HTERT RPE-1 (cell line): ENCODE results near the gene HCRTR1.

Experiments used
- in situ Hi-C: fragments of 300-500 bp; cut with MboI; formaldehyde crosslinking; loops from 4 replicates; pipeline ENCODE4 v1.14.3; 2020; ENCODE audit warnings: low sequenced_read_pairs

HCRTR1 gene

DNA sequence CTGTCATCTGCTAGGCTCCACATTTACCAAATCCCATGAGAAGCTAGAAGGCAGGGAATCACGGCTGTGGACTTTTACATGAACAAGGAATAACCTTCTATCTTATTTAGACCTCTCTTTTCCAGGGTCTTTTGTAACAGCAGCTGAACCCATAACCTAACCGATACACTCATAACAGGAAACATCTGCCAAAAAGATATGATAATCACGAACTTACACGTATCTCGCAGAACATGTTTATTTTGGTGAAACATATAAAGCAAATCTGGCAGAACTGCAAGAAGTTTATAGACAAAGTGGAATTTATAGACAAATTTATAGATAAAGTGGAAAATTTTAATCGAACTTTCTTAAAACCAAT lies 20.8 kb upstream of the HCRTR1 start:
- in situ Hi-C loops: no loop called here

DNA sequence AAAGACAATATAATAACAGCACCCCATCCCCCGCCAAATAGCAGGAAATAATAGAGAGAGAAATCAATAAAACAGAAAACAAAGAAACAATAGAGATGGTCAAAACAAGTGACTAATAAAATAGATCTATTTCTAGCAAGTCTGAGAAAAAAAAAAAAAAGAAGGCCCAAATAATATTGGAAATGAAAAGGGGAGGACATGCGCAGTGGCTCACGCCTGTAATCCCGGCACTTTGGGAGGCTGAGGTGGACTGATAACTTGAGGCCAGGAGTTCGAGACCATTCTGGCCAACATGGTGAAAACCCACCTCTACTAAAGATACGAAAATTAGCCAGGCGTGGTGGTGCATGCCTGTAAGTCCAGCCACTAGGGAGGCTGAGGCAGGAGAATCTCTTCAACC lies 18.5 kb upstream of the HCRTR1 start:
- in situ Hi-C loops: no loop called here

DNA sequence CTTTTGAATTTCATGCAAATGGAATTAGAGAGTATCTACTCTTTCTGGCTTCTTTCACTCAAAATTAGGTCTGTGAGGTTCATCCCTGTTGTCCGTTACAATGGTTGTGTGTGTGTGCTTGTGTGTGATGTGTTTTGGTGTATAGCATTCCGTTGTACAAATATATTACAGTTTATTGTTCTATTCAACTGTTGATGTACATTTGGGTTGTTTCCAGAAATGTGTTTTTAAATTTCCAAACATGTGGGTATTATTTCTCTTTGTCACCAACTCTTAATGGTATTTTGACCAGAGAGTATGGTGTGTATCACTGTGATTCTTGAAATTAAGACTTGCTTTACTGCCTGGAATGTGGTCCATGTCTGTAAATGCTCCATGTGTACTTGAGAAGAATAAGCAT lies 16.8 kb upstream of the HCRTR1 start:
- in situ Hi-C loops: no loop called here

DNA sequence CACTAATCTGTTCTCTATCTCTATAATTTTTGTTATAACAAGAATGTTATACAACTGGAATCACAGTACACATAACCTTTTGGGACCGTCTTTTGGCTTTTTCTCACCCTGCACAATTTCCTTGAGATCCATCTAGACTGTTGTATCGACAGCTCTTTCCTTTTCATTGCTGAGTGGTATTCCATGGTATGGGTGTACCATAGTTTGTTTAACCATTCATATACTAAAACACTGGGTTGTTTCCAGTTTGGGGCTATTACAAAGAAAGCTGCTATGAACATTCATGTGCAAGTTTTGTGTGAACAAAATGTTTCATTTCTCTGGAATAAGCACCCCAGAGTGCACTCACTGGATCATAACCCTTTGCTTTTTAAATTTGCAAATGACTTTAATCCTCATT lies 15.4 kb upstream of the HCRTR1 start:
- in situ Hi-C loops: no loop called here

DNA sequence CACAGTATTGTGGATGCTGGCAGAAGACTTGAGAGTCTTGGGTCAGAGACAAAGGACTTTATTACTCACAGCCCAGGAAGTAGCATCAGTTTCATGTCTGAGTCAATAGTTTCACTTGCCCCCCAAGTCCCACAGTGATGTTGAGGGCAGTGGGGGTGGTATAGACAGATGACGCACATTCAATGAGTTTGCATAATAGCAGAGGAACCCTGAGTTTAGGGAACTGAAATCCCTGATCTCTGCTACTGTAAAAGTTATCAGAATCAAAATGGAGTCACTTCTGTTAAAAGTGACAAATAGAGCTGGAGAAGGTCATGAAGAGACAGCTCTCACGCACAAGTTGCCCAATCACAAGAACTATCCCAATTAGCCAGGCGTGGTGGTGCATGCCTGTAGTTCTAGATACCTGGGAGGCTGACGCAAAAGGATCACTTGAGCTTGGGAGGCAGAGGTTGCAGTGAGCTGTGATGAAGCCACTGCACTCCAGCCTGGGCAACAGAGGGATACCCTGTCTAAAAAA lies 11.5 kb upstream of the HCRTR1 start:
- in situ Hi-C loops: no loop called here

DNA sequence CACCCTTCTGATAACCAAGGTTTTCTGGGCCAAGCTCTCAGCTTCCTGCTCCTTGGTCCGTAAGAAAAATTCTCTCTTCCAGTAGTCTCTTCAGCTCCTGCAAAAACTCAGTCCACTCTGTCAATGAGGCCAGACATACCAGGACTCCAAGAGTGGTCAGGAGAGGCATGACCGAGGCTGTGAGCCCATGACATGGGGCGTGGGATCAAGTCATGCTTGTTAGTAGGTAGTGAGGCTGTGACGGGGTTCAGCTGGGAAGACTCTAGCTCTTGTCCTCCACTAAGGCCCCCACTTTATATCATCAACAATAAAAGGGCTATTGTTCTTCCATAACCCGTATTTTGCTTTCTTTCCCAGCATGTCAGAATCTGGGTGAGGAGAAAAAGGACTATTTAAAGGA lies 10.1 kb upstream of the HCRTR1 start:
- in situ Hi-C loops: no loop called here

DNA sequence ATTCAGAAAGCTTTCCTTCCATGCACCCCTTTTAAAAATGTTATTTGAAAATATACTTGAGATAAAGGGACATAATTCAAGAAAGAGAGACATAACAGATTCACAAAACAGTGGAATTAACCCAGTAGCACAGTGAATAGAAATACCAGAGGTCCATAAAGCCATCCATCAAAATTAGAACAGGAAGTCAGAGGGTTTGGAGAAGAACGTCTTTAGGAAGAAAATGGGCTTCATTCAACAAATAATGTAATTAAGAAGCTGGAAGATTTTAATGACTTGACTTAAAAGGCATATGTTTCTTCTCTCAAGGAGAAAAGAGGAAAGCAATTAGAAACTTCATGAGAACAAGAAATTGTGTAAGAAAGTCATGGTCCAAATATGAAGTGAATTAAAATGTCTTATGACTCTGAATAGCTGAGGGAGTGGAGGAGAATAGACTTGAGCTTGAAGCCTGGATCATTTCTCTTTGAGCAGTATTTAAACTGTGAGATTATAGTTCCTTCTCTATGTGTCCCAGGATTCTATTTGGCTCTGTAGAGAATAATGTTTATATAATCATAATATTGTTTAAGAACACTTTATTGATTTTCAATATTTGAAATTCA lies 7.9 kb upstream of the HCRTR1 start:
- in situ Hi-C loops: no loop called here

DNA sequence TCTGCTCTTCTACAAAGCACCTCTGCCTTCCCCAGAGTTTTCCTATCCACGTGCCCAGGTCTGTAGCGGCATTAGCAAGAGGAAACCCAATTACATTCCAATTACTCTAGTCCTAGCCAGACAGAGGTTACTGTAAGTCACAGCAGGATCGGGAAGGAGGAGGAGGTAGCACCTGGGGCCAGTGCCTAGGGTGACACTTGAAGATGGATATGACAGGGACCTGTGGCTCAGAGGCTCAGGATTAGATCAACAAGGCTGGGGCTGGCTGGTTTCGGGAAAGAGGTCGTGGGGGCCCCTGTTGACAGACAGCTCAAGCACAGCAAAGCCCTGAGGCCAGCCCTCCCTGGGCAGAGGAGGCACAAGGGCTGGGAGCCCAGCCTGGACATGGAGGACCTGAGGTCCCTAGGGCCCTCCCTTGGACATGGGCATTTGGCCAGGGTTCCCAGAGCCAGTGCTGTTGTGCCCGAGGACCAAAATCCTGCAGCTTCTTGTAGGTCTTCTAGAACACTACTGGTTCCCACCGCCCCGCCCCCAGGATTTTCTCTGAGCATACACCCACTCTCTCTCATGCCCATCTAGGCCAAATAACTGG lies 3.0 kb upstream of the HCRTR1 start:
- in situ Hi-C loops: no loop called here

DNA sequence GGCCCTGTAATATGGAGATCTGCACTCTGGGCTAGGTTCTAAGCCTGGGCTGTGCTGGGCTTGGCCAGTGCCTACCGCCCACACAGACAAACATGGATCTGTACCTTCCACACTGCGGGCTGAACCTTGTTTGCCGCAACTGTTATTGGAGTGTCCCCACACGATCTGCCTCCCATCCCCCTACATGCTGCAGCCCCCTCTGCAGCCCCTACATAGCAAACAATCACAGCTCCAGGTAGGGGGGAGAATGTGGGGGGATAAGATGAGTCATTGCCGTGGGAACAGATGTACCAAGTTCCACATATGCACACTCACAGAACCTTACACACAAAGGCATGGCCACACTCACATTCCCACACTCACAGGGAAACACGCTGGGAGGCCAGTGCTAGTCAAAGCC lies 2.1 kb upstream of the HCRTR1 start:
- in situ Hi-C loops: no loop called here

DNA sequence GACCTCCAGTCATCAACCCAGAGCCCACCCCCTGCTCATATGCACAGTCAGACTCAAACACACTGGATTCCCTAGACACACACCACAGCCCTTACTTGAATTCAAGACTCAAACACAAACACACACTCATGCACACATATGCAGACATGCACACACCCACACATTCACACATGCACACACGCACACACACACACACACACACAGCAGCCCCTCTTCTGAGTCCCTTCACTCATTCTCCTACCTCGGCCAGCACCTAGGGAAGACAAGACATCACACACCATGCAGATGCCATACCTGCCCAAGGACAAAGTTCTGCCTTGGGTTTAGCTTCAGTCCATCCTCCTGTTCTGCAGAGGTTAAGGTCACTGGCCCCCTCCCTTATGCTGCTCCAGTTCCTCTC lies 1.6 kb upstream of the HCRTR1 start:
- in situ Hi-C loops: no loop called here

DNA sequence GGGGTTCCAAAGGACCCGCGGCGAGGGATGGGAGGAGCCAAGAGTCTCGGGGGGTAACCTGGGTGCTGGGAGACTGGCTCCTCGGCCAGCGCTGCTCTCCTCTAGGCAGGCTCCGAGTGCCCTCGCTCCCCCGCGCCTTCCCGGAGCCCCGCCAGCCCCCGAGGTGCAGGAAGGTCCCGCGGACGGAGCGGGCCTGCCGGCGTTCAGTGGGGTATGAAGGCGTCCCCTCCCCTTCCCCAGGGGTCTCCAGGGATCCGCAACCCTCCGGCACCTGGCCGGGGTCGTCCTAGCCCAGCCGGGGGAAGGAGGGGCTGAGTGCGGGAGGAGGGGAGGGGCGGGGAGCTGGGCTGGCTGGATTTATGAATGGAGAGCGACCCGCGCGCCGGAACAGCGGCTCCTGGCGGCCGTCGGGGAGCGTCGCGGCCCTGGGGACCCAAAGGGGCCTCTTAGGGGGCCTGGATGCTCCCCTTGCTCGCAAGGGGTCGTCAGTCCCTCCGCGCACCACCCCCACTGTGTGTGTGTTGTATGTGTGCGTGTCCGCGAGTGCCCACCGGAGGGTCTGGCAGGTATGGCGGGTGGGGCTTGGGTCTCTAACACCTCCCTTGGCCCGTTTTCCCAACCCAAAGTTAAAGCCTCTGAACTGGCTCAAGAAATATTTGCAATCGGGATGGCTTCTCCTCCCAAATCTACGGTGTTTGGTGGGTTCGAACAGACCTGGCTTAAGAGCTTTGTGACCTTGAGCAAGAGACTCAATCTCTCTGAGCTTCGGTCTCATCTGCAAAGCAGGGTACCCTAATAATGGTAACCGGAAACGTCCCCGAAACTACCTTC lies 642 bp downstream of the HCRTR1 start:
- in situ Hi-C loops: no loop called here

DNA sequence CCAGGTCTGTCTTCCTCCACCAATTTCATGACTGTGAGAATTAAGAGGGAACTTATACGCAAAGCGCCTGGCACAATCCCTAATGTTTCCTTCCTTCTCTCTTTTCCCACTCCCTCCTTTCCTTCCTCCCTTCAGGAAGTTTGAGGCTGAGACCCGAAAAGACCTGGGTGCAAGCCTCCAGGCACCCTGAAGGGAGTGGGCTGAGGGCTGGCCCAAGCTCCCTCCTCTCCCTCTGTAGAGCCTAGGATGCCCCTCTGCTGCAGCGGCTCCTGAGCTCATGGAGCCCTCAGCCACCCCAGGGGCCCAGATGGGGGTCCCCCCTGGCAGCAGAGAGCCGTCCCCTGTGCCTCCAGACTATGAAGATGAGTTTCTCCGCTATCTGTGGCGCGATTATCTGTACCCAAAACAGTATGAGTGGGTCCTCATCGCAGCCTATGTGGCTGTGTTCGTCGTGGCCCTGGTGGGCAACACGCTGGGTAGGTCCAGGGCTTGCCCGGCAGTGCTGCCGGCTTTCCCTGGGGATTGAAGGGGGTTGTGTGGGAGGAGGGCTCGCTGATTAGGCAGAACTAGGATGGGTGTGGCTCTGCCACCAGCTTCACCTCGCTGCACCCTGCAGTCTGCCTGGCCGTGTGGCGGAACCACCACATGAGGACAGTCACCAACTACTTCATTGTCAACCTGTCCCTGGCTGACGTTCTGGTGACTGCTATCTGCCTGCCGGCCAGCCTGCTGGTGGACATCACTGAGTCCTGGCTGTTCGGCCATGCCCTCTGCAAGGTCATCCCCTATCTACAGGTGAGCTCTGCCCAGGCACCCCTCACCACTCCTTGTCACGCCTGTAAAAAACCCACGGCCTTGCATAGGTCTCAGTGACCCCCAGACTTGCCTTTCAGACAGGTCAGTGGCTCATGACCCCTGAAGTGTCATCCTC lies 1.7 kb downstream of the HCRTR1 start:
- in situ Hi-C loops: no loop called here

DNA sequence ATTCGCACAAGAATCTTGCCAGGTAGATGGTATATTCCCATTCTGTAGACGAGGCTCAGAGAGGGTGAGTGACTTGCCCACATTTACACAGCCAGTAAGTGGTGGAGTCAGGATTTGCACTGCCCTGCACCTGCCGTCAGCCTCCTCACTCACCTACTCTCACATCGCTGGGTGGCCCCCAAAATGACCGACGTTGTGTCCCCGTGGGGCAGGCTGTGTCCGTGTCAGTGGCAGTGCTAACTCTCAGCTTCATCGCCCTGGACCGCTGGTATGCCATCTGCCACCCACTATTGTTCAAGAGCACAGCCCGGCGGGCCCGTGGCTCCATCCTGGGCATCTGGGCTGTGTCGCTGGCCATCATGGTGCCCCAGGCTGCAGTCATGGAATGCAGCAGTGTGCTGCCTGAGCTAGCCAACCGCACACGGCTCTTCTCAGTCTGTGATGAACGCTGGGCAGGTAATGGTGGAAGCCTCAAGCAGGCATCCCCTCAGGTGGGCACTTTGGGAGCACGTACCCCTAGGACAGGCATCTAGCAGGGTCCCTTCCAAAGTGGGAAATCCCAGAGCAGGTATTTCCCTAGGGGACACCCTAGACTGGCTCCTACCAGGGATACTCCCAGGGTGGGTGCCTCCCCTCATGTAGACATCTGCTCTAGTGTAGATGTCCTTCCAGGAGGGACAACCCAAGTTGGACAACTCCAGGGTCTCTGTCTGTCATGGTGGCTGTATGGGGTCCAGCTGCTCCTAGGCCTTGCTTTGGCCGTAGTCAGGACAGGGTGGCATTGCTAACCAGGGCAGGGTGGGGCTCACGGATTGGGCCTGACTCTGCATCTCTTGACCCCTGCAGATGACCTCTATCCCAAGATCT lies 3.4 kb downstream of the HCRTR1 start:
- in situ Hi-C loops: no loop called here

DNA sequence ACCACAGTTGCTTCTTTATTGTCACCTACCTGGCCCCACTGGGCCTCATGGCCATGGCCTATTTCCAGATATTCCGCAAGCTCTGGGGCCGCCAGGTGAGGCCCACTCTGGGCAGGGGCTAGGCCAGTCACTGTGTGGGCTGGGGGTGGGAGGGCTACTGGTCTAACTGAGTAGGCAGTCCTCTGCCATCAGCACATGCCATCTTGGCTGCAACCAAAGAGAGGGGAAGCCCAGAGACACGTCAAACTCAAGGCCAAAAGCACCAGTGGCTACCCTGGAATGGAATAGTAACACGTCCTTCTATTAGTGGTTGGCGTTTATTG lies 4.0 kb downstream of the HCRTR1 start:
- in situ Hi-C loops: no loop called here

DNA sequence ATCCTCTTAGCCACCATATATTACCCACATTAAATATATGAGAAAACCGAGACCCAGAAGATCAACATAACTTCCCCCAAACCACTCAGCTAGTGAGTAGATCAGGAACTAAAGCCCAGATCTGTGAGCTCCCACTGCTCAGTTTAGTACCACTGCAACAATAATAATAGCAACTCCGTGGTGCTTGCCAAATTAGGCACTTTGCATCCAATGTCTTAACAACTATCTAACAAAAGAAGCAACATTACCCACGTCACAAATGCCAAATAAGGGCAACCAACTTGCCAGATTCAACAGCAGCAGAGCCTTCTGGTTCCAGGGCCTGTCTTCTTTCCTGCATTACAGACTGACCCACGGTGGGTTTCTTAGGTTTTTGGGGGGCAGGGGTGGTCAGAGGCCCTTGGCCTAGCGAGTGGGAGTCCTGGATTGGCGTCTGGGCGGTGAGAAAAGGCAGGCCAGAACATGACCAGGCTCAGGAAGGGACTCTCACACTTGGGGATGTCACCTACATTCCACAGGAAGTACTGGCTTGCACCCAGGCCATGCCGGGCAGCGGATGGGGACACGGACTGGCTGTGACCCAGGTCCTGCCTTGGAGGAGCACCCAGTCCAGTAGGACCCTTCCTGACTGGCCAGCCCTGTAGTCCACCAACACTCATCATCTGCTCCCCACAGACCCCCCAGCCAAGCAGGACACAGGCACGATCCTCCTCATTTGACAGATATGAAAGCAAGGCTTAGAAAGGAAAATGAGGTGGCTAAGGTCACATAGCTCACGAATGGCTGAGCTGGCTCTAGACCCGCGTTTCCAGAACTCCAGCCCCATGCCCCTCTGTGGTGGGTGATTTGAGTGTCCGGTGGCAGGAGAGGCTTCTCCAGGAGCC lies 4.6 kb downstream of the HCRTR1 start:
- in situ Hi-C loops: no loop called here

DNA sequence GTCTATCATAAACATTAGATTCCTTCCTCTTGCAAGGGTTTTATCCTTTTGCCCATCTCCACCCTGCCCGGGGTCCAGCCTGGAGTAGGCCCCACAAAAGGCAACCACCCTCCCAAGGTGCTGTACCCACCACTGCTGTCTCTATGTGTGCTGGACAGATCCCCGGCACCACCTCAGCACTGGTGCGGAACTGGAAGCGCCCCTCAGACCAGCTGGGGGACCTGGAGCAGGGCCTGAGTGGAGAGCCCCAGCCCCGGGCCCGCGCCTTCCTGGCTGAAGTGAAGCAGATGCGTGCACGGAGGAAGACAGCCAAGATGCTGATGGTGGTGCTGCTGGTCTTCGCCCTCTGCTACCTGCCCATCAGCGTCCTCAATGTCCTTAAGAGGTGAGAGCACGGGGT lies 5.9 kb downstream of the HCRTR1 start:
- in situ Hi-C loops: no loop called here

DNA sequence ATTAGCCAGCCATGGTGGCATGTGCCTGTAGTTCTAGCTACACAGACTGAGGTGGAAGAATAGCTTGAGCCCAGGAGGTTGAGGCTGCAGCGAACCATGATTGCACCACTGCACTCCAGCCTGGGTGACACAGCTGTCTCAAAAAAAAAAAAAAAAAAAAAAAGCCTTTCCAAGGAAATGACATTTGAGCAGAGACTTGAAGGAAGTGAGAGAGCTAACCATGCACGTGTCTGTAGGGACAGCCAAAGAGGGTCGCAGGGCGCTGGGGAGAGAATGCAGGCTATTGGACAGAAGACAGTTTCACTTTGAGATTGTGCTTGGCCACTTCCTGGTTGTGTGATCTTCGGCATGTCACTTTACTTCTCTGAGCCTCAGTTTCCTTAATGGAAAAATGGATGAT lies 6.8 kb downstream of the HCRTR1 start:
- in situ Hi-C loops: no loop called here

DNA sequence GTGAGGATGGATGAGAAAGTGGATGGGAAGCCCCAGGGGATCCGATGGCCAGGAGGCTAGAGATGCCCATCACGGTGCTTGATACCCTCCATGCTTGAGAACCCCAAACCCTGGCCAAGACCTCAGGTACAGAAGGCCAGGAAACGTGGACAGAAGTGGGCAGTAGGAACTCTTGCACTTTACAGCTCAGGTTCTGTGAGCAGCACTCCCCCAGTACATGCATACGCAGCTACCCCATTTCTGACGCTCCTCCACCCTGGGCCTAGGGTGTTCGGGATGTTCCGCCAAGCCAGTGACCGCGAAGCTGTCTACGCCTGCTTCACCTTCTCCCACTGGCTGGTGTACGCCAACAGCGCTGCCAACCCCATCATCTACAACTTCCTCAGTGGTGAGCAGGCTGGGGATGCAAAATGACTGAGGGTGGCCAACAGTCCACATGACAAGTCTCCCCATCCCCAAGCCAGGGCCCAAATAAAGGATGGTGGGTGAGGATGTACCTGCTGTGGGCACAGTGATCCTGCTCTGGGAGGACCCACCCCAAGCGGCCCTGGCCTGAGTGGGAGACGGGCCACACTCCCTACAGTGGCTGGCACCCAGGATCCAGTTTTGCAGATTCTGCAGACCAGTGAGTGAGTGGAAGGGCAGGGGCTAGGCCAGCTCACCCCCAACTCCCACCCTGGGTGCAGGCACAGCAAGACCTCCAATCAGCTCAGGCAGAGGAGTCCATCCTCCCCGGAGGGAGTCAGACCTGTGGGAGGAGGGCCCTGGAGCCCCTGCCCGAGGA lies 7.4 kb downstream of the HCRTR1 start:
- in situ Hi-C loops: no loop called here
